ENCODE measurements around the gene HOTAIR.

The HOTAIR gene

GRCh38 chr12:53960187-53961024 is 14.3 kb downstream of the HOTAIR start:
- DNase-seq (ENCODE audit: low spot score): no peak

GRCh38 chr12:53959314-53959713 is 15.4 kb downstream of the HOTAIR start:
- DNase-seq (ENCODE audit: low spot score): no peak

- DNase-seq (ENCODE audit: low spot score): no peak
Observed at GRCh38 chr12:53958128-53958527, 16.6 kb downstream of the HOTAIR start.

- DNase-seq (ENCODE audit: low spot score): no peak
Observed at GRCh38 chr12:53956914-53957536, 17.7 kb downstream of the HOTAIR start.

- DNase-seq (ENCODE audit: low spot score): no peak
Observed at GRCh38 chr12:53956251-53956887, 18.4 kb downstream of the HOTAIR start.

- no peak for DNase-seq (ENCODE audit: low spot score)
Observed at GRCh38 chr12:53955776-53956250, 18.9 kb downstream of the HOTAIR start.

GRCh38 chr12:53955036-53955775 is 19.5 kb downstream of the HOTAIR start:
- DNase-seq (ENCODE audit: low spot score): no peak

GRCh38 chr12:53954694-53955035 is 20.1 kb downstream of the HOTAIR start, which contains the start of gene HOXC12:
Gene HOXC12, plus strand, starts transcription at chr12:53954903. Its CDS starts 27 bp downstream, at chr12:53954930.
- no peak for DNase-seq (ENCODE audit: low spot score)

- DNase-seq (ENCODE audit: low spot score): no peak
Observed at GRCh38 chr12:53953831-53954693, 20.7 kb downstream of the HOTAIR start.

GRCh38 chr12:53952871-53953734 is 21.7 kb downstream of the HOTAIR start:
- no peak for DNase-seq (ENCODE audit: low spot score)

- DNase-seq (ENCODE audit: low spot score): no peak
Observed at GRCh38 chr12:53952335-53952694, 22.4 kb downstream of the HOTAIR start.

- no peak for DNase-seq (ENCODE audit: low spot score)
Observed at GRCh38 chr12:53951577-53952334, 23.0 kb downstream of the HOTAIR start.

- DNase-seq (ENCODE audit: low spot score): no peak
Observed at GRCh38 chr12:53950789-53951576, 23.8 kb downstream of the HOTAIR start.

GRCh38 chr12:53950437-53950773 is 24.3 kb downstream of the HOTAIR start:
- DNase-seq (ENCODE audit: low spot score): no peak

GRCh38 chr12:53949631-53950436 is 24.9 kb downstream of the HOTAIR start:
- no peak for DNase-seq (ENCODE audit: low spot score)

- DNase-seq (ENCODE audit: low spot score): no peak
Observed at GRCh38 chr12:53948650-53949593, 25.8 kb downstream of the HOTAIR start.

GRCh38 chr12:53947743-53948142 is 27.0 kb downstream of the HOTAIR start:
- no peak for DNase-seq (ENCODE audit: low spot score)

Measured in hepatic stellate cell (primary cell).